GM18508 (cell line): ENCODE measurements around the gene GMCL2.
A peak's percentile ranks its signal among the peaks of the same experiment; 100 is the strongest.
"Not testable (repeated sequence)": the region's sequence is repeated elsewhere in the genome, so short reads cannot be mapped to it uniquely, and the experiment has no call there.

Experiments
- ATAC-seq: cut with Tn5 transposase; IDR thresholded peaks from one replicate; pipeline ENCODE4 v1.9.1; 2021; ENCODE audit warnings: moderate number of reproducible peaks; ENCODE audit not compliant: insufficient read depth, unreplicated experiment

Gene GMCL2, protein sequence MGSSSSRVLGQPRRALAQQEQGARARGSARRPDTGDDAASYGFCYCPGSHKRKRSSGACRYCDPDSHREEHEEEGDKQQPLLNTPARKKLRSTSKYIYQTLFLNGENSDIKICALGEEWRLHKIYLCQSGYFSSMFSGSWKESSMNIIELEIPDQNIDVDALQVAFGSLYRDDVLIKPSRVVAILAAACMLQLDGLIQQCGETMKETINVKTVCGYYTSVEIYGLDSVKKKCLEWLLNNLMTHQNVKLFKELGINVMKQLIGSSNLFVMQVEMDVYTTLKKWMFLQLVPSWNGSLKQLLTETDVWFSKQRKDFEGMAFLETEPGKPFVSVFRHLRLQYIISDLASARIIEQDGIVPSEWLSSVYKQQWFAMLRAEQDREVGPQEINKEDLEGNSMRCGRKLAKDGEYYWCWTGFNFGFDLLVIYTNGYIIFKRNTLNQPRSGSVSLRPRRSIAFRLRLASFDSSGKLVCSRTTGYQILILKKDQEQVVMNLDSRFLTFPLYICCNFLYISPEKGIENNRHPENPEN

GRCh38 chr5:178187014-178187413, at the start of gene GMCL2:
GMCL2 (minus strand) TSS chr5:178187371; CDS start chr5:178187299, 72 bp downstream.
- ATAC-seq, result no peak

- no peak for ATAC-seq
These were observed 49.5 kb upstream of the GMCL2 start for GRCh38 chr5:178236679-178237078.

DNA sequence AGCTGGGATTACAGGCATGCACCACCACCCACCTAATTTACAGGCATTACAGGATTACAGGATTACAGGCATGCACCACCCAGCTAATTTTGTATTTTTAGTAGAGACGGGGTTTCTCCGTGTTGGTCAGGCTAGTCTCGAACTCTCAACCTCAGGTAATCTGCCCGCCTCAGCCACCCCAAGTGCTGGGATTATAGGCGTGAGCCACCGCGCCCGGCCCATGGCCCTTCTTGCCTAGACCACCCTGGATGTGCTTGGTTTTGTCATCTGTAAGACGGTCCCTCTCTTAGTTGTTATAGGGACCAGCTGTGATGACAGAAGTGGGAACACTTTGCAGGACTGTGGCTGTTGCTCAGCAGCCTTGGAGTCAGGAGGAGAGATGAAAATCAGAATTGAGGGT, 49.0 kb upstream of the GMCL2 start:
- ATAC-seq, result no peak

GRCh38 chr5:178235588-178235974, 48.4 kb upstream of the GMCL2 start:
- ATAC-seq, result no peak

DNA sequence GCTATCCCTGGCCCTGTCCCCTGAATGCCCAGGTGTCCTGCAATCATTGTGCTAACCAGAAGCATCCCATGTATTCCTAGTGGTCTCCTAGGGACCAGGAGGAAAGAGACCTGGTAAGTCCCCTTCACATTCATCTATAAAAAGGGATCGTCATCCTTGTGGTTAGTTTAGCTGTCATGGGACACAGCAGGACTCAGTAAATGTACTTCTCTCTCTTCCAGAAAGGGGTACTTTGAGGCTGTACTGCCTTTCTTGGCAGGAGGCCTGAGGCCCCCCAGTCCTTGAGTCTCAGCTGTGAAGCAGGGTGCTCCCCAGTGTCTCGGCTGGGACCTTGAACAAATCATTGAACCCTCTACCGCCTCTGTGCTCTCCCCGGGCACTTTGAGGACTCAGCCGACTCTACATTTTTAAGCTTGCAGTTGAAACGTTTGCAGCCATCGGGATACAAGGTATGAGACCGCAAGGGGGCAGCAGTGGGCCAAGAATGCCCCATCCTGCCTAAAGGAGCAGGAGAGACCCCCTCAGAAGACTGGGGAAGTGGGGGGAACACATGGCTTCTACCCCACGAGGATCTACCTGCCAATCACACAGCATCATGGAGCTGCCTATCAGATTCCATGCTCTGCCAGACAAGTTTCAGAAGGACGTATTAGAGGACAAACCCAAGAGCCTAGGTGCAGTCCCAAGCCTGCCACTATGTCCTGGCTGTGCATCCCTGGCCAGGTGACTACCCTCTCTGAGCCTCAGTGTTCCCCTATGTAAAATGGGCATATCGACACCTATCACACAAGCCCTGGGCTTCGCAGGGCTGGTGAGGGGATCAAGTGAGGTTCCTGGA, 47.8 kb upstream of the GMCL2 start:
- ATAC-seq, result no peak

- no peak for ATAC-seq
These were observed 47.1 kb upstream of the GMCL2 start for GRCh38 chr5:178234121-178234749.

DNA sequence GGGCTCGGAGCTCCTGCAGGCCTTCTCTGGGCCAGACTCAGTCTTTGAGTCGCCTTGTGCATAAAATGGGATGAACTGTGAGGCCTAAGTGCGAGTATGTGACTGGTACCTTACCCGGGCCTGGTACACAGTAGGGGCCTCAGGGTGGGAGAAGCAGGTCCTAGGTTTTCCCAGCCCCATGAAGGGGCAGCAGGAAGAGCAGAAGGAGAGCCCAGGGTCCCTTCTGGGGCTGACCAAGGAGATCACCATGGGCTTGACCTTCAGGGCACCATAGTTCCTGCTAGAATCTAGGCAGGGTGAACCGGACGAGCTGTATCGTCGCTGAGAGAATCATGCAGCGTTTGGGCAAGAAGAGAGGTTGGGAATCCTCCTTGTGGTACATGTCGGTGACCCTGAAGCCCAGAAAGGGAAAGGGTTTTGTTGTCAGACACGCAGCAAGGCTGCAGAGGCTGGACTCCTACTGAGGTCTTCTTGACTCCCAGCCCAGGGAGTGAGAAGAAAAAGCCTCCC, 45.8 kb upstream of the GMCL2 start:
- ATAC-seq, result peak; percentile 15

DNA sequence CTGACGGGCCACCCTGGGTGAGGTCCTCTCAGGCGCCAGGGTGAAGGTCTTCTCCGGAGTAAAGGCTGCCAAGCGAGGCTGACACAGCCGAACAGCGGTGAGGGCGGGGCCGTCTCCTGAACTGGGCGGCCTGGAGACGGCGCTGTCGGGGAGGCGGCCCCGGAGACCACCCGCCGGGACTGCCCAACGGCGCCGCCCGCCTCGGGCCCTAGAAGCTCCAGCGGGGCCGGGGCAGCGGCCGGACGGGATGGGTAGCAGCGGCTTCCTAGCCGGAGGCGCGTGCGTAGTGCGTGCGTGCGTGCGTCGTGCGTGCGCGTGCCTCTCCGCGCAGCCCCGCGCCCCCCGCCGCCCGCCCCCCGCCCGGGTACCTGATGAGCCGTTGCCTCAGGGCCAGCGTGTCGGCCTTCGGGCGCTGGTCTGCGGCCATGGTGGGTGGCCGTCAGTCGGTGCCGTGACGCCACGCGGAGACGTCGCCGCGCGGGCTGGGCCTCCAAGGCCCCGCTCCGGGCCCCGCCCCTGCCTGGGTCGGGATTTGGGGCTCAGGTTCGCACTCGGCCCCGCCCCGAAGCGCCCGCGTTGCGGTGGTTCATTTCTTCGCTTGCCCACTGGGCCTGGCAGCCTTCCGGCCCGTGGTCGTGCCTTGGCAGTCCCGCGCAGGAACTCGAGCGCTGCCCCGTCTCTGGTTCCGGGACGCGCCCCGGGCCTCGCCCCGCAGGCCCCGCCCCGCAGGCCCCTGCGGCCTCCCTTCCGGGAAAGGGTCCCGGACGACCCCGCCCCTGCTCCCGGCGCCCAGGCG, 45.2 kb upstream of the GMCL2 start, which contains the start of gene PHYKPL:
PHYKPL (minus strand) TSS at position 679 of the 796 bp plus-strand sequence; CDS start at position 427, 252 bp downstream.
- ATAC-seq, result peak; percentile 36

- no peak for ATAC-seq
These were observed 44.5 kb upstream of the GMCL2 start for GRCh38 chr5:178231539-178232123.

GRCh38 chr5:178230879-178231538, 43.8 kb upstream of the GMCL2 start:
- no peak for ATAC-seq

DNA sequence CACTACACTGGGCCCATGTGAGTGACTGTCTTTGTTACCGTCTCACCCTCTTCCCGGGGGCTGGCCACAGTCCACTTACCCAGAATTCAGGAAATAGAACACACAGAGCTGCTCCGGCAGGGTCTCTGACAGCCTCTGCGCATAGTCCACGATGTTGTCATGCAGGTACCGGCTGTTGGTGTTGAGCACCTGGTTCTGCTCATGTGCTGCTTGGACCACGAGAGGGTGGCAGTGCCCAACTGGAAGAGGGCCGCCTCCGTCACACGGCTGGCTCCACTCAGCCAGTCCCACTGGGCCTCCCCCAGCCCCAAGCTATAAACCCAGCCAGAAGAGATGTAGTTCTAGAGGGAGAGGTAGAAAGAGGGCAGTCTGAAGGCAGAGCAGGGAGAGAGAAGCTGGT, 42.7 kb upstream of the GMCL2 start:
- ATAC-seq, result no peak

DNA sequence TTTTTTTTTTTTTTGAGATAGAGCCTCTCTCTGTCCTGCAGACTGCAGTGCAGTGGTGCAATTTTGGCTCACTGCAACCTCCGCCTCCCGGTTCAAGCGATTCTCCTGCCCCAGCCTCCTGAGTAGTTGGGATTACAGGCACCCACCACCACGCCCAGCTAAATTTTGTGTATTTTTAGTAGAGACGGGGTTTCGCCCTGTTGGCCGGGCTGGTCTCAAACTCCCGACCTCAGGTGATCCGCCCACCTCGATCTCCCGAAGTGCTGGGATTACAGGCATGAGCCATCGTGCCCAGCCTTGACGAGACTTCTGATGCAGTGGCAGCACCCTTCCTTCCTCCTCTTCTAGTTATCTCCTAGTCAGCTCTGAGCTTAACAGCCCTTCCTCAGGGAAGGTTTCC, 41.9 kb upstream of the GMCL2 start:
- not testable (repeated sequence) for ATAC-seq

DNA sequence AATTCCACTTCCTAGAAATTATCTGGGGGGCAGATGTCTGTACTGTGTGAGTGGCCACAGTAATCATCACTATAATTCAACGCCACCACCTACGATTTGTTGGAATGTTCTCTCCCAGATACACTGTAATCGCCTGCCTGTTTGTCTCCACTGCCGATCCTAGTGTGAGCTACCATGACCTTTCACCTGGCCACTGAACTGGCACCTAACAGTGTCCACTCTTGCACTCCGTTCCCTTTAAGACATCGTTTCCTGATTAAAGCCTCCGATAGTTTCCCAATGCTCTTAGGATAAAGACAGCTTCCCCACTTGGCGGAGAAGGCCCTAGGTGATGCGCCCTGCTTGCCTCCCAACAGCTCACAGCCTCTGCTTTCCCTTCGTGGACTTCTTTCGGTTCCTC, 41.4 kb upstream of the GMCL2 start:
- no peak for ATAC-seq

DNA sequence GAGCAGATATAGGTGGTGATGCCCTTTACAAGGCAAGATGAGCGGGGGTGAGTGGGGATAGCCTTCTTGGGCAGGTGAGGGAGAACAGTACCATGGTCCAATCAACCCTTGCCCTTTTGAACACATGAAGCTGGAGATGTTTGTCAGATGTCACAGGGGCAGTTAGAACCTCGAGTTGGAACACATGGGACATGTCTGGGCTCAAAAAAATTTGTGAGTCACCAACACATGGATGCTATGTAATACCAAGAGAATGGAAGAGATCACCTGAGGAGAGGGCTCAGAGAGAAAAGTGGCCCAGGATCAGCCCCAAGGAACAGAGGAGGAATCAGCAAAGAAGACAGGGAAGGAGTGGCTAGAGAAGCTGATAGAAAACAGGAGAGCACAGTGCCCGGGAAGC, 40.8 kb upstream of the GMCL2 start:
- ATAC-seq, result no peak

- ATAC-seq, result no peak
These were observed 40.0 kb upstream of the GMCL2 start for GRCh38 chr5:178227138-178227659.

DNA sequence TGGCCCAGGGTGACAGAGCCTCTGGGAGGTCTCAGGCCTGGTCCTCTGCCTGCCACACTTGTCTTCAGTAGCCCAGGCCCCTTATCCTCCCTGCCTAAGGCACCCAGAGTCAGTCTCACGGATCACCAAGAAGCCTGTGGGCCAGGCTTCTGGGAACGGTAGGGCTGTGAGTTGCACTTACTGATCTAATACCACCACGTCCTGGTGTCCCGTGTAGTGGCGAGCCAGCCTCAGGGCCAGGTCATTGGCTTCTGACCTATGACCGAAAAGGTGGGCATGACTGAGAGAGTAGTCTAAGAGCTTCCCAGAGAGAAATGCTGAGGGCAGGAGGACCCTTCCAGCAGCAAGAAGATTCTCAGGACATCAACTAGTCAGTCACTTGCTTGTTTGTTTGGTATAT, 38.0 kb upstream of the GMCL2 start:
- ATAC-seq, result no peak

DNA sequence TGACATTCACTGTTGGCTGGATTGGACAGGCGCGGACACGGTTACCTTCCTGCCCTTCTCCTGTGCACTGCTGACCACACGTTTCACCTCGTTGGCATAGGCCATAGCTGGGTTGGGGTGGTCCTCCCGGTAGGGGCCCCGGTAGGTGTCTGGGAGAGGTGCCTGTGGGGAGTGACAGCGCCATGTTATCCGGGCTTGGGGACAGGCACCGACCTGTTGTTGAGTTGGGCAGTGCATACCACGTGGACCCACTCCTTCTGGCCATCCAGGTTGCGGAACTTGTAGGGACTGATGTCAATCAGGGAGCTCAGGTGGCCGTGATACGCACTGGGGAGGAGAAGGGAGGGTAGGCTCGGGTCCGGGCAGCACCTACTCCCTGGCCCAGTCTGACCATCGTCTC, 37.2 kb upstream of the GMCL2 start:
- no peak for ATAC-seq

GRCh38 chr5:178223828-178224335, 36.7 kb upstream of the GMCL2 start:
- ATAC-seq, result no peak
